Stomach (tissue), 9 donors: ENCODE measurements around the gene CRY2. TPM values are rescaled to one million over a fixed set of nuclear protein-coding genes. Genes with fewer than 3 reads are reported as not detected.
A peak's percentile ranks its signal among the peaks of the same experiment; 100 is the strongest.
"Not testable (repeated sequence)": the region's sequence is repeated elsewhere in the genome, so short reads cannot be mapped to it uniquely, and the experiment has no call there.

Experiments
- DNase-seq, 2 donors: peaks; one replicate each; pipeline versions ENCODE4 v3.0.0 to v3.0.0-alpha.2; 2013 to 2019
- H3K27ac ChIP-seq, 5 donors: fragments of 200-600 bp in 4 of 5; sonication (generic) in 4 of 5; one replicate each; pipeline ENCODE4 v1.5.1; 2013 to 2019; ENCODE audit warnings: mild to moderate bottlenecking in 1 of 5, moderate library complexity in 1 of 5
- H3K27me3 ChIP-seq, 3 donors: fragments of 200-600 bp; sonication (generic); one replicate each; pipeline ENCODE4 v1.5.1; 2017 to 2019; ENCODE audit warnings: mixed run types in 1 of 3
- H3K36me3 ChIP-seq, 4 donors: fragments of 200-600 bp; sonication (generic); 1 replicate in 3 of 4; 2 replicates in 1 of 4; pipeline ENCODE4 v1.5.1; 2016 to 2019
- H3K4me1 ChIP-seq, 4 donors: fragments of 200-600 bp; sonication (generic); one replicate each; pipeline ENCODE4 v1.5.1; 2016 to 2019
- H3K4me3 ChIP-seq, 4 donors: fragments of 200-600 bp; sonication (generic) in 3 of 4; one replicate each; pipeline ENCODE4 v1.5.1; 2016 to 2019; ENCODE audit warnings: mild to moderate bottlenecking in 1 of 4
- H3K9me3 ChIP-seq, 4 donors: fragments of 200-600 bp; sonication (generic); one replicate each; pipeline ENCODE4 v1.5.1; 2016 to 2019
- CTCF ChIP-seq, 7 experiments: fragments of 450-650 bp in 4 of 7; fragments of 200-600 bp in 3 of 7; sonication (generic) in 3 of 7; IDR thresholded peaks; one replicate each; pipeline ENCODE4 v1.5.1; 2016 to 2019; ENCODE audit warnings: antibody characterized with exemption in 7 of 7, control low read depth in 2 of 7, mild to moderate bottlenecking in 1 of 7
- EP300 ChIP-seq: sonication (generic); formaldehyde crosslinking; IDR thresholded peaks from one replicate; pipeline ENCODE4 v1.6.1; 2017; ENCODE audit warnings: antibody characterized with exemption
- POLR2A ChIP-seq, 4 donors: fragments of 450-650 bp; IDR thresholded peaks; one replicate each; pipeline ENCODE4 v1.6.1; 2016; ENCODE audit warnings: antibody characterized with exemption in 4 of 4, control low read depth in 2 of 4, mild to moderate bottlenecking in 1 of 4, moderate library complexity in 1 of 4
- POLR2AphosphoS5 ChIP-seq, 3 donors: sonication (generic); formaldehyde crosslinking; IDR thresholded peaks; one replicate each; pipeline ENCODE4 v1.6.1; 2016; ENCODE audit warnings: antibody characterized with exemption in 3 of 3
- WGBS, 5 donors: extraction: QIAGEN DNeasy Blood & Tissue Kit in 3 of 5; methylation state at CpG; one replicate each; pipeline versions ENCODE4 v1.1.5 to v1.1.7; 2013 to 2018; 5-methylcytosine and 5-hydroxymethylcytosine counted together
- intact Hi-C: fragments of 100-400 bp; cut with DNase I; formaldehyde crosslinking; loops from one replicate; pipeline ENCODE4 v1.15.1; 2023; ENCODE audit warnings: low total_unique reads
- polyA plus RNA-seq, 3 donors: library from polyadenylated mRNA; stranded (reverse); fragments of 200-250 nt; gene quantifications; one replicate each; pipeline ENCODE4 v1.2.3, GENCODE V29; 2013
- total RNA-seq, 5 donors: library from RNA; depleted of rRNA; stranded (reverse); fragments of >200 nt; gene quantifications; one replicate each; pipeline versions ENCODE4 v1.1.0 to v1.2.3, GENCODE V29; 2014 to 2016
- donor health status: healthy with polysubstance abuse.
- donor health status: Bipolar disorder and iron deficiency.
- donor health status: healthy.

Gene CRY2
- total and polyA plus RNA-seq, 8 donors = 8.2 to 45.9 (median 27.2) TPM

GRCh38 chr11:45905095-45905494 is 57.8 kb downstream of the CRY2 start:
- Histone ChIP-seq H3K4me3 (no peak overlapping the region), H3K4me1 (peaks cover 11 to 51% (median 27%) of the 10 kb centered on the region in 4 donors), H3K9me3 (no peaks in the 10 kb centered on the region), H3K27ac (no peak overlapping the region), H3K36me3 (peaks cover 6 to 50% (median 41%) of the 10 kb centered on the region in 4 donors), H3K27me3 (peaks cover 0 to 9% (median 3%) of the 10 kb centered on the region in 3 donors)
- intact Hi-C loops = no loop called here
- TF ChIP-seq POLR2A (IDR thresholded peaks at IDR 0.05) = no peak
- TF ChIP-seq EP300 = no peak
- no peak for TF ChIP-seq CTCF (IDR thresholded peaks at IDR 0.05)
- TF ChIP-seq POLR2AphosphoS5 (IDR thresholded peaks at IDR 0.05) = no peak
- DNase-seq = no peak
- 88 to 97% (median 93%) methylated on average over 12 to 19 of the region's 19 CpGs for WGBS, 5 donors

GRCh38 chr11:45905576-45905975 is 58.3 kb downstream of the CRY2 start:
- intact Hi-C loops, H3K4me3 ChIP-seq, H3K27ac ChIP-seq, H3K27me3 ChIP-seq, DNase-seq, H3K9me3 ChIP-seq: not testable (repeated sequence)
- Histone ChIP-seq H3K4me1 (peaks cover 7 to 46% (median 23%) of the 10 kb centered on the region in 4 donors), H3K36me3 (peaks cover 7 to 55% (median 46%) of the 10 kb centered on the region in 4 donors)
- 32 to 65% (median 42%) methylated on average over 5 to 6 of the region's 6 CpGs for WGBS, 5 donors

GRCh38 chr11:45906096-45906682 is 58.9 kb downstream of the CRY2 start:
- peak in 1 of 2 donors; percentile 53 for DNase-seq
- Histone ChIP-seq H3K36me3 (peaks cover 14 to 61% (median 52%) of the 10 kb centered on the region in 4 donors), H3K4me3 (no peak overlapping the region), H3K27me3 (no peaks in the 10 kb centered on the region), H3K9me3 (no peaks in the 10 kb centered on the region), H3K4me1 (peaks cover 1 to 40% (median 17%) of the 10 kb centered on the region in 4 donors), H3K27ac (no peak overlapping the region)
- intact Hi-C loops = no loop called here
- TF ChIP-seq POLR2AphosphoS5 (IDR thresholded peaks at IDR 0.05) (no peak), POLR2A (IDR thresholded peaks at IDR 0.05) (no peak), EP300 (no peak), CTCF (IDR thresholded peaks at IDR 0.05) (no peak)
- 64 to 72% (median 70%) methylated on average over 17 to 19 of the region's 19 CpGs for WGBS, 5 donors

- WGBS, 5 donors = 59 to 66% (median 62%) methylated on average over 13 to 18 of the region's 18 CpGs
- intact Hi-C loops = no loop called here
- Histone ChIP-seq H3K9me3 (no peaks in the 10 kb centered on the region), H3K36me3 (peaks cover 23 to 69% (median 60%) of the 10 kb centered on the region in 4 donors), H3K27me3 (no peaks in the 10 kb centered on the region), H3K4me3 (no peak within 1 kb of the TSS), H3K27ac (peak within 1 kb of the TSS in 1 of 5 donors; percentile 29), H3K4me1 (peaks cover 0 to 35% (median 13%) of the 10 kb centered on the region in 4 donors)
- no peak for DNase-seq
- TF ChIP-seq CTCF (IDR thresholded peaks at IDR 0.05) (no peak), POLR2AphosphoS5 (IDR thresholded peaks at IDR 0.05) (no peak), EP300 (no peak), POLR2A (IDR thresholded peaks at IDR 0.05) (no peak)
Observed at GRCh38 chr11:45906965-45907611, 59.8 kb downstream of the CRY2 start, which contains the start of gene FREY1. Gene FREY1, minus strand, starts transcription at chr11:45907271. Its CDS starts 26 bp downstream, at chr11:45907245.
